ENCODE data around the gene MYB. TPM values are rescaled to one million over a fixed set of nuclear protein-coding genes. Genes with fewer than 3 reads are reported as not detected.

MYB gene
- total and polyA plus RNA-seq, 4 donors: 2.0 to 3.9 (median 2.4) TPM

DNA sequence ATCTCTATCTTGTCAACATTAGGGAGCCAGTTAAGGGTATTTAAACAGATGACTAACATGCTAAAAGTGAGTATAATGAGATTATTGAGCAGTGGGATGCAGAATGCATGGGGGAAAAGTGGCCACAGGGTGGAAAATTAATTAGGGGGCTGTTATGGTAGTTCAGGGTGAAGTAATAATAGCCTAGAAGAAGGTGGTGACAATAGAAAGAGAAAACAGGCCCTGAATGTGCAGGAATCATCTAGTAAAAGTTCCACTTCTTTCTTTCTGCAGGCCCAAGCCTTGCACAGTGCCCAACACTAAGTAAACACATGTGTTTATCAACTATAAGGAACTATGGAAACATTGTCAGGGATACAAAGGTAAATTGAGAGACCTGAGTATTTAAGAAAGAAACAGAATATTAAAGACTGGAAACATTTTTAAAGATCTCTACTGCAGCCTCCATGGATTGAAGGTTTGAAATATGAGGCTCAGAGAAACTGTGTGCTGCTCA is 7.1 kb upstream of the MYB start:
- Histone ChIP-seq H3K36me3 (ENCODE audit: control insufficient read depth, insufficient read depth, low read length) (no peaks in the 10 kb centered on the region), H3K4me3 (ENCODE audit: low read depth, low read length) (no peak overlapping the region), H3K4me1 (ENCODE audit: control insufficient read depth, insufficient read depth, low read length) (no peaks in the 10 kb centered on the region), H3K27me3 (ENCODE audit: control insufficient read depth, insufficient read depth, low read length) (no peaks in the 10 kb centered on the region), H3K27ac (ENCODE audit: low read depth, low read length) (no peak overlapping the region), H3K9me3 (ENCODE audit: control insufficient read depth, insufficient read depth, low read length) (no peaks in the 10 kb centered on the region)
- DNase-seq (ENCODE audit: low read depth in 4 of 6, low spot score in 6 of 6): no peak

DNA sequence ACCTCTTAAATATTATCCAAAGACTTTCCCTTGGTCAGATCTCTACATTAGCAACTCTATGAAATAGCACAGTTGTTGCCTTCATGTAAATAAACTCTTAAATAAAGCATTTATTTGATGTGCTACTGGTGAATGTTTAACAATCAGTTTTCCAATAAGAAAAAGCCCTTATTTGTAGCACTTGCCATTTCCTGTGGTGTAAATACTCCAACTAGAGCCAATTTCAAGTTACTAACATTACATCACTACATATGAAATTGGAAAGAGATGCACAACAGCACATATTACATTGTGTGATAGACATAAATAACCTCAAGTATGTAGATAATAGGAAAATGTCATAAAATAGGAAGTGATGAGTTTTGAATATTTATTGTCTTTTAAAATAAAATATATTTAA is 5.0 kb upstream of the MYB start:
- no peaks in the 10 kb centered on the region for H3K27me3 ChIP-seq (ENCODE audit: control insufficient read depth, insufficient read depth, low read length)
- no peaks in the 10 kb centered on the region for H3K36me3 ChIP-seq (ENCODE audit: control insufficient read depth, insufficient read depth, low read length)
- H3K9me3 ChIP-seq (ENCODE audit: control insufficient read depth, insufficient read depth, low read length): no peaks in the 10 kb centered on the region
- H3K4me1 ChIP-seq (ENCODE audit: control insufficient read depth, insufficient read depth, low read length): peaks cover 2% of the 10 kb centered on the region
- DNase-seq (ENCODE audit: low read depth in 4 of 6, low spot score in 6 of 6): no peak
- no peak overlapping the region for H3K4me3 ChIP-seq (ENCODE audit: low read depth, low read length)
- H3K27ac ChIP-seq (ENCODE audit: low read depth, low read length): no peak overlapping the region

DNA sequence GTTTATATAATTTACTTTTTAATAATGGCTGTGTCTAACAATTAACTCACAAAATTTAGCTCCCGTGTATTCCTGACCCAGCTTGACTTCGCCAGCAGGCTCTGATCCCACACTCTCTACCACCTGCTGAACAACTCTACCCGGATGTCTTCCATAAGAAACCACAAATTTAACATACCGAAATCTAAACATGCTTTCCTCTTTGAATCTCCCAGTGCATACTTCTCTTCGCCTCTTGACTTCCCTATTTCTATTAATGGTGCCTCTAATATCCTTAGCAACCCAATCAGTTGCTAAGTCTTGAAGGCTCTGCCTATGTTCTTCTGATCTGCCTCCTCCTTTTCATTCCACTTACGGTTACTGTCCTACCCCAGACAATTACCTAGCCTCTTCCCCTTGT is 4.6 kb upstream of the MYB start:
- no peak overlapping the region for H3K4me3 ChIP-seq (ENCODE audit: low read depth, low read length)
- no peak overlapping the region for H3K27ac ChIP-seq (ENCODE audit: low read depth, low read length)
- peaks cover 2% of the 10 kb centered on the region for H3K4me1 ChIP-seq (ENCODE audit: control insufficient read depth, insufficient read depth, low read length)
- no peaks in the 10 kb centered on the region for H3K36me3 ChIP-seq (ENCODE audit: control insufficient read depth, insufficient read depth, low read length)
- no peaks in the 10 kb centered on the region for H3K27me3 ChIP-seq (ENCODE audit: control insufficient read depth, insufficient read depth, low read length)
- no peak for DNase-seq (ENCODE audit: low read depth in 4 of 6, low spot score in 6 of 6)
- no peaks in the 10 kb centered on the region for H3K9me3 ChIP-seq (ENCODE audit: control insufficient read depth, insufficient read depth, low read length)
- WGBS (ENCODE audit: insufficient coverage): 90% methylated on average over 6 of the region's 6 CpGs

DNA sequence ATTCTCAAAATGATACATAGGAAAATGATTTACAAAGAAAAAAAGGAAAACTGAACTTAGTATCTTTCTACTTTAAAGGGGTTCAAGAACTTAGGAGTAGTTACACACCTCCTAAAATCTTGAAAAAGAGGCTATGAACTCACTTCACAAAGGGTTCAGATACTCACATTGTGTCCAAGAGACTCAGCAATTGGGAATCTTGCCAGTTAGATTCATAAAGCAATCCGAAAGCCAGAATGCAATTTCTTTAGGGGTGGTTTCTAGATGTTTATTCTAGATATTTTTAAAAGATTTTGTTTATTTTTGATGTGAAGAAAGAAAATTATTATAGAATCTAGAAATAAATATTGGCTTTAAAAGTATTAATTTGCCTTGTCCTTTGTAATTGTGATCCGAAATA is 1.7 kb upstream of the MYB start:
- no peaks in the 10 kb centered on the region for H3K9me3 ChIP-seq (ENCODE audit: control insufficient read depth, insufficient read depth, low read length)
- peaks cover 25% of the 10 kb centered on the region for H3K27me3 ChIP-seq (ENCODE audit: control insufficient read depth, insufficient read depth, low read length)
- H3K27ac ChIP-seq (ENCODE audit: low read depth, low read length): no peak overlapping the region
- no CpG with 5 or more reads among the region's 2 CpGs for WGBS (ENCODE audit: insufficient coverage)
- H3K4me3 ChIP-seq (ENCODE audit: low read depth, low read length): no peak overlapping the region
- H3K36me3 ChIP-seq (ENCODE audit: control insufficient read depth, insufficient read depth, low read length): no peaks in the 10 kb centered on the region
- H3K4me1 ChIP-seq (ENCODE audit: control insufficient read depth, insufficient read depth, low read length): peaks cover 28% of the 10 kb centered on the region
- DNase-seq (ENCODE audit: low read depth in 4 of 6, low spot score in 6 of 6): no peak

DNA sequence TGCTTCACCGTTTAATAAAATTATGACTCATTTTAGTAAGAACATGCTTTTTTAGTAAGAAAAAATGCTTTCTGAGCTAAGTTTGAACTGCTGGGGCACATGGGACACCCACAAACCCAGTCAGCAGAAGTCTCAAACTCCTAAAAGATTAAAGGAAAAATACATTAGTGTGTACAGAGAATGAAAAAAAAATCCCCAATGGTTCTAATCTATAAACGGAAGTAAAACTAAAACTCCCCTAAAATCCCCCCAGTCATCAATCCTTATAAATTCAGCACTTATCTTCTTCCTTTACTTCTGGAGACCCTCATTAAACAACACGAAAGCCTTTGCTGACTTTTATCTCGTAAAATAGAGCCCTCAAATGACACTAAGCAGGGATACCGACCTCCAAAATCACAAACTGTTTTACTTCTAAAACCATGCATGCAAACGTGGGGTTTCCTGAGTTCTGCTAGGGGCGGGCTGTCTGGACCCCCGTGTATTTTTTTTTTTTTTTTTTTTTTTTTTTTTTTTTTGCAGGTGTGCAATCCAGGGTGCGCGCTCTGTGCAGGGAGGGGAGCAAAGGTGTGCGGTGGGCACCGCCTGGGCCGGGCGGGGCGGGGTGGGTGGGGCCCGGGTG is 1.1 kb upstream of the MYB start:
- peak in 2 of 6 donors; percentile 2 to 8 for DNase-seq (ENCODE audit: low read depth in 4 of 6, low spot score in 6 of 6)
- H3K4me3 ChIP-seq (ENCODE audit: low read depth, low read length): peak overlapping the region; percentile 50
- WGBS (ENCODE audit: insufficient coverage): 4% methylated on average over 11 of the region's 16 CpGs
- peaks cover 28% of the 10 kb centered on the region for H3K4me1 ChIP-seq (ENCODE audit: control insufficient read depth, insufficient read depth, low read length)
- no peaks in the 10 kb centered on the region for H3K36me3 ChIP-seq (ENCODE audit: control insufficient read depth, insufficient read depth, low read length)
- peaks cover 25% of the 10 kb centered on the region for H3K27me3 ChIP-seq (ENCODE audit: control insufficient read depth, insufficient read depth, low read length)
- no peak overlapping the region for H3K27ac ChIP-seq (ENCODE audit: low read depth, low read length)
- no peaks in the 10 kb centered on the region for H3K9me3 ChIP-seq (ENCODE audit: control insufficient read depth, insufficient read depth, low read length)

DNA sequence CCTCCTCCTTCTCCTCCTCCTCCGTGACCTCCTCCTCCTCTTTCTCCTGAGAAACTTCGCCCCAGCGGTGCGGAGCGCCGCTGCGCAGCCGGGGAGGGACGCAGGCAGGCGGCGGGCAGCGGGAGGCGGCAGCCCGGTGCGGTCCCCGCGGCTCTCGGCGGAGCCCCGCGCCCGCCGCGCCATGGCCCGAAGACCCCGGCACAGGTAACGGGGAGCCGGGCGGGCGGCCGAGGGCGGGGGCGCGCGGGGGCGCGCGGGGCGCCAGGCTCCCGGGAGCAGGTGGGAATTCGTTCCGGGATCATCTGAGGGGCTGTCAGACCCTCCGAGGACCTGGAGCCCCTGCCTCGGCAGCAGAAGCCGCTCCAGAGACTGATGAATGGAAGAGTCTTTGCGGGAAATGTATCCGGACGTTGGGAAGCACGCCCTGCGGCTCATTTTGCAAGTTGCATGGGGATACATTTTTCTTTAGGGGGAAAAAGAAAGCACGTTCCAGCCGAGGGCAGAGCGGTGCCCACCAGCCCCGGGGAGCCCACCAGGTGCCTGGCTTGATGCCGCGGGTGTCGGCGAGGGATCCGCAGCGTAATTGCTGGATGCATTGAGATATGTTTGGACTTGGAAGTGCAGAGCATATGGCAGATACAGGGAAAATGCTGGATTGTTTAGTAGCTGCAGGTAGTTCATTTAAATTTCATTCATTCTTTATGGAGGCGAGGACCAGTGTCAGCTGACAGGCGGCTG is 394 bp downstream of the MYB start:
- Histone ChIP-seq H3K27ac (ENCODE audit: low read depth, low read length) (no peak overlapping the region), H3K9me3 (ENCODE audit: control insufficient read depth, insufficient read depth, low read length) (no peaks in the 10 kb centered on the region), H3K36me3 (ENCODE audit: control insufficient read depth, insufficient read depth, low read length) (no peaks in the 10 kb centered on the region), H3K4me1 (ENCODE audit: control insufficient read depth, insufficient read depth, low read length) (peaks cover 28% of the 10 kb centered on the region), H3K4me3 (ENCODE audit: low read depth, low read length) (peak overlapping the region; percentile 55), H3K27me3 (ENCODE audit: control insufficient read depth, insufficient read depth, low read length) (peaks cover 25% of the 10 kb centered on the region)
- 0% methylated on average over 62 of the region's 62 CpGs for WGBS (ENCODE audit: insufficient coverage)
- peak in 2 of 6 donors; percentile 56 to 59 for DNase-seq (ENCODE audit: low read depth in 4 of 6, low spot score in 6 of 6)

DNA sequence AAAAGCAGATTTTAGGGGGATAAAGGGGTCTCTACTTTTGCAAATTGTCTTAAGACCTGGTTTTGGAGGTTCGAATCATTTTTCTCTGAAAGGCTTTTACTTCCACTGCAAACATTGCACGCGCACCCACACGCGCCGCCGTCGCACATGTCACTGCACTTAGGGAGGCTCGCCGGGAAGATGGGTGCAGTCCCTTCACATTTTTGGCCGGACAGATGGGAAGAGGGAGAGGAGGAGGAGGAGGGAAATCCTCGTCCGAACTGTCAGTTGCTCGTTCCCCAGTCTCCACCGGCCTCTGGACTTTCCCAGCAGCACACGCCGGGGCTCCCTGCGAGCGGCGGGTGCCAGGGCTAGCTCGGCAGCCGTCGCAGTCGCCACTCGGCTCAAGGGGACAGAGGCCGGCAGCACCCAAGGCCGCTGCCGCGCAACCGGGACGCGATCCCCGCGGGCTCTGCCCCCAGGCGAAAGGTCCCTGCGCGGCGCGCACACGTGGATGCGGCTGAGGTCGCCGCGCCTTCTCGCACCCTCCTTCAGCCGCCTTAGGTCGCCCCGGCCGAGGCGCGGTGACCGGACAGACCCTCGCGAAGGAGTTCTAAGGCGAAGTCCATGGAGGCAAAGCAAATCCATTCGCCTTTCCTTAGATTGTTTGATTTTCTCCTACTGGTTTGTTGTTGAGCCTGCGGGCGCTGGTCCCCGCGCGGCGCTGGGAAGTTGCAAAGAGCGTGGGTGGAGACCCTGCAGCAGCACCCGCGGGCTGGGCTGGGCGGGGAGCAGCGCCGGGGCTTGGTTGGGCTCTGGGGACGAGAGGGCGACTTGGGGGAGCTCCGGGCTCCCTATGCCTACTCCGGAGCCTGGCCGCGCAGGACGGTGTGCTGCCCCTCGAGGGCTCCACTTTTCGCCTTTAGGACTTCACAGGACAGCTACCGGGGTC is 1.2 kb downstream of the MYB start:
- H3K4me3 ChIP-seq (ENCODE audit: low read depth, low read length): peak overlapping the region; percentile 55
- H3K9me3 ChIP-seq (ENCODE audit: control insufficient read depth, insufficient read depth, low read length): no peaks in the 10 kb centered on the region
- peaks cover 28% of the 10 kb centered on the region for H3K4me1 ChIP-seq (ENCODE audit: control insufficient read depth, insufficient read depth, low read length)
- H3K27ac ChIP-seq (ENCODE audit: low read depth, low read length): no peak overlapping the region
- peaks cover 25% of the 10 kb centered on the region for H3K27me3 ChIP-seq (ENCODE audit: control insufficient read depth, insufficient read depth, low read length)
- WGBS (ENCODE audit: insufficient coverage): 0% methylated on average over 78 of the region's 78 CpGs
- DNase-seq (ENCODE audit: low read depth in 4 of 6, low spot score in 6 of 6): peak in 2 of 6 donors; percentile 11 to 44
- H3K36me3 ChIP-seq (ENCODE audit: control insufficient read depth, insufficient read depth, low read length): no peaks in the 10 kb centered on the region

DNA sequence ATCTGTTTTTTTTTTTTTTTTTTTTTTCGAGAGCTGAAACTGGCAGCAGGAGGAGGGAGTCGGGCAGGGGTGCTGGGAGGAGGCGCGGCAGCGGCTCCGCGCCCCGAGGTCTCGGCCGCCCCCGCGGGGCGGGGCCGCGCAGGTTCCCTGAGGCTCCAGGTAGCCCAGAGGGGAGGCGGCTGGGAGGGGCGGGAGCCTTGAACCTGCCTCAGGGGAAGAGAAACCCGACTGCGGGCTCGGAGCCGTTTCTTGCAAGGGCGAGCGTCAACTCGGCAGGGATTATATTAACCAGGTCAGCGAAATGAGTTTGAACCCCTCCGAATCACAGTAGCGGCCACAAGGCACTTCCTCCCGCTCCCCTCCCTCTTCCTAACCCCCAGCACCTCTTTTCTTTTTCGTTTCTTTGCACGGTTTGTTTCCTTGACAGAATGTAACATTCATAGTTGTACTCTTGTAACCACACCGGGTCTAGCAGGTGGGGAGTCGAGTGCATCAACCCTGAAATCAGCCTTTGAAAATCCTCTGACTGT is 2.0 kb downstream of the MYB start:
- peaks cover 25% of the 10 kb centered on the region for H3K27me3 ChIP-seq (ENCODE audit: control insufficient read depth, insufficient read depth, low read length)
- DNase-seq (ENCODE audit: low read depth in 4 of 6, low spot score in 6 of 6): peak in 1 of 6 donors; percentile 8
- H3K36me3 ChIP-seq (ENCODE audit: control insufficient read depth, insufficient read depth, low read length): no peaks in the 10 kb centered on the region
- H3K27ac ChIP-seq (ENCODE audit: low read depth, low read length): no peak overlapping the region
- 0% methylated on average over 28 of the region's 32 CpGs for WGBS (ENCODE audit: insufficient coverage)
- H3K4me1 ChIP-seq (ENCODE audit: control insufficient read depth, insufficient read depth, low read length): peaks cover 28% of the 10 kb centered on the region
- no peaks in the 10 kb centered on the region for H3K9me3 ChIP-seq (ENCODE audit: control insufficient read depth, insufficient read depth, low read length)
- peak overlapping the region; percentile 37 for H3K4me3 ChIP-seq (ENCODE audit: low read depth, low read length)

Measured in spinal cord (tissue), 10 donors.